Ishikawa (cell line): ENCODE data around the gene RYR3.

Experiments
- CEBPB ChIP-seq: IDR thresholded peaks from 2 replicates; pipeline ENCODE4 v1.6.1; 2012
- CREB1 ChIP-seq: IDR thresholded peaks from 2 replicates; pipeline ENCODE4 v1.6.1; 2012; ENCODE audit warnings: low read depth
- EGR1 ChIP-seq: IDR thresholded peaks from 2 replicates; pipeline ENCODE4 v1.6.1; 2012
- EP300 ChIP-seq: IDR thresholded peaks from 2 replicates; pipeline ENCODE4 v1.6.1; 2012; ENCODE audit warnings: borderline replicate concordance
- FOXM1 ChIP-seq: IDR thresholded peaks from 2 replicates; pipeline ENCODE4 v1.6.1; 2012; ENCODE audit warnings: low read depth, borderline replicate concordance
- MAX ChIP-seq: IDR thresholded peaks from 2 replicates; pipeline ENCODE4 v1.6.1; 2012
- NFIC ChIP-seq: IDR thresholded peaks from 2 replicates; pipeline ENCODE4 v1.6.1; 2012
- RAD21 ChIP-seq: IDR thresholded peaks from 2 replicates; pipeline ENCODE4 v1.6.1; 2012; ENCODE audit warnings: low read depth
- TAF1 ChIP-seq: IDR thresholded peaks from 2 replicates; pipeline ENCODE4 v1.6.1; 2012; ENCODE audit warnings: low read depth, mild to moderate bottlenecking
- TCF12 ChIP-seq: IDR thresholded peaks from 2 replicates; pipeline ENCODE4 v1.6.1; 2012; ENCODE audit warnings: low read depth
- TEAD4 ChIP-seq: IDR thresholded peaks from 2 replicates; pipeline ENCODE4 v1.6.1; 2012
- USF1 ChIP-seq: IDR thresholded peaks from 2 replicates; pipeline ENCODE4 v1.6.1; 2012
- YY1 ChIP-seq: IDR thresholded peaks from 2 replicates; pipeline ENCODE4 v1.6.1; 2012; ENCODE audit warnings: low read depth
- ZBTB7A ChIP-seq: IDR thresholded peaks from 2 replicates; pipeline ENCODE4 v1.6.1; 2012; ENCODE audit warnings: low read depth
- TF ChIP-seq, protein P1 (sequence below): IDR thresholded peaks from 2 replicates; pipeline ENCODE4 v1.6.1; 2012; ENCODE audit warnings: low read depth, mild to moderate bottlenecking

RYR3 gene

GRCh38 chr15:33639978-33640377, 329.2 kb downstream of the RYR3 start:
- TF ChIP-seq ZBTB7A = no peak
- TF ChIP-seq EP300 = no peak
- no peak for TF ChIP-seq FOXM1
- no peak for TF ChIP-seq TEAD4
- TF ChIP-seq CEBPB = no peak
- TF ChIP-seq NFIC = no peak
- no peak for TF ChIP-seq CREB1
- TF ChIP-seq EGR1 = no peak
- no peak for TF ChIP-seq TCF12
- no peak for TF ChIP-seq YY1
- TF ChIP-seq TAF1 = no peak
- no peak for TF ChIP-seq MAX
- TF ChIP-seq, protein P1, sequence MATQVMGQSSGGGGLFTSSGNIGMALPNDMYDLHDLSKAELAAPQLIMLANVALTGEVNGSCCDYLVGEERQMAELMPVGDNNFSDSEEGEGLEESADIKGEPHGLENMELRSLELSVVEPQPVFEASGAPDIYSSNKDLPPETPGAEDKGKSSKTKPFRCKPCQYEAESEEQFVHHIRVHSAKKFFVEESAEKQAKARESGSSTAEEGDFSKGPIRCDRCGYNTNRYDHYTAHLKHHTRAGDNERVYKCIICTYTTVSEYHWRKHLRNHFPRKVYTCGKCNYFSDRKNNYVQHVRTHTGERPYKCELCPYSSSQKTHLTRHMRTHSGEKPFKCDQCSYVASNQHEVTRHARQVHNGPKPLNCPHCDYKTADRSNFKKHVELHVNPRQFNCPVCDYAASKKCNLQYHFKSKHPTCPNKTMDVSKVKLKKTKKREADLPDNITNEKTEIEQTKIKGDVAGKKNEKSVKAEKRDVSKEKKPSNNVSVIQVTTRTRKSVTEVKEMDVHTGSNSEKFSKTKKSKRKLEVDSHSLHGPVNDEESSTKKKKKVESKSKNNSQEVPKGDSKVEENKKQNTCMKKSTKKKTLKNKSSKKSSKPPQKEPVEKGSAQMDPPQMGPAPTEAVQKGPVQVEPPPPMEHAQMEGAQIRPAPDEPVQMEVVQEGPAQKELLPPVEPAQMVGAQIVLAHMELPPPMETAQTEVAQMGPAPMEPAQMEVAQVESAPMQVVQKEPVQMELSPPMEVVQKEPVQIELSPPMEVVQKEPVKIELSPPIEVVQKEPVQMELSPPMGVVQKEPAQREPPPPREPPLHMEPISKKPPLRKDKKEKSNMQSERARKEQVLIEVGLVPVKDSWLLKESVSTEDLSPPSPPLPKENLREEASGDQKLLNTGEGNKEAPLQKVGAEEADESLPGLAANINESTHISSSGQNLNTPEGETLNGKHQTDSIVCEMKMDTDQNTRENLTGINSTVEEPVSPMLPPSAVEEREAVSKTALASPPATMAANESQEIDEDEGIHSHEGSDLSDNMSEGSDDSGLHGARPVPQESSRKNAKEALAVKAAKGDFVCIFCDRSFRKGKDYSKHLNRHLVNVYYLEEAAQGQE = no peak
- no peak for TF ChIP-seq USF1
- TF ChIP-seq RAD21 = no peak

GRCh38 chr15:33641069-33641468, 330.3 kb downstream of the RYR3 start:
- TF ChIP-seq TEAD4 = no peak
- TF ChIP-seq USF1 = no peak
- no peak for TF ChIP-seq EGR1
- TF ChIP-seq CEBPB = no peak

GRCh38 chr15:33644304-33644703, 333.5 kb downstream of the RYR3 start:
- TF ChIP-seq TEAD4 = no peak
- TF ChIP-seq MAX = no peak
- TF ChIP-seq, protein P1 = no peak
- no peak for TF ChIP-seq EP300
- TF ChIP-seq FOXM1 = no peak
- no peak for TF ChIP-seq TCF12
- TF ChIP-seq CEBPB = no peak
- TF ChIP-seq USF1 = no peak
- TF ChIP-seq EGR1 = no peak
- no peak for TF ChIP-seq ZBTB7A
- TF ChIP-seq NFIC = no peak
- no peak for TF ChIP-seq RAD21
- no peak for TF ChIP-seq YY1
- TF ChIP-seq CREB1 = no peak
- no peak for TF ChIP-seq TAF1

GRCh38 chr15:33646744-33647143, 336.0 kb downstream of the RYR3 start:
- TF ChIP-seq TCF12 = no peak
- TF ChIP-seq ZBTB7A = no peak
- TF ChIP-seq EGR1 = no peak
- no peak for TF ChIP-seq TEAD4
- TF ChIP-seq NFIC = no peak
- no peak for TF ChIP-seq TAF1
- TF ChIP-seq RAD21 = no peak
- TF ChIP-seq FOXM1 = no peak
- TF ChIP-seq YY1 = no peak
- no peak for TF ChIP-seq MAX
- TF ChIP-seq CREB1 = no peak
- TF ChIP-seq, protein P1 = no peak
- TF ChIP-seq CEBPB = no peak
- TF ChIP-seq EP300 = no peak
- no peak for TF ChIP-seq USF1
